GM12864 (cell line): ENCODE results near the gene AMIGO2.
"Not testable (repeated sequence)": the region's sequence is repeated elsewhere in the genome, so short reads cannot be mapped to it uniquely, and the experiment has no call there.

Experiments used
- DNase-seq: peaks from one replicate; pipeline ENCODE4 v3.0.0-alpha.2; 2011; ENCODE audit warnings: low read depth
- H3K4me3 ChIP-seq: 2 replicates; pipeline ENCODE4 v1.5.1; 2011; ENCODE audit warnings: mild to moderate bottlenecking, low read depth, low read length, control low read depth
- TF ChIP-seq, protein P1 (sequence below): IDR thresholded peaks from 2 replicates; pipeline ENCODE4 v1.5.1; 2011; ENCODE audit warnings: low read depth, mild to moderate bottlenecking, moderate library complexity, low read length, control low read depth, inconsistent platforms; ENCODE audit errors: missing control alignments

The AMIGO2 gene

DNA sequence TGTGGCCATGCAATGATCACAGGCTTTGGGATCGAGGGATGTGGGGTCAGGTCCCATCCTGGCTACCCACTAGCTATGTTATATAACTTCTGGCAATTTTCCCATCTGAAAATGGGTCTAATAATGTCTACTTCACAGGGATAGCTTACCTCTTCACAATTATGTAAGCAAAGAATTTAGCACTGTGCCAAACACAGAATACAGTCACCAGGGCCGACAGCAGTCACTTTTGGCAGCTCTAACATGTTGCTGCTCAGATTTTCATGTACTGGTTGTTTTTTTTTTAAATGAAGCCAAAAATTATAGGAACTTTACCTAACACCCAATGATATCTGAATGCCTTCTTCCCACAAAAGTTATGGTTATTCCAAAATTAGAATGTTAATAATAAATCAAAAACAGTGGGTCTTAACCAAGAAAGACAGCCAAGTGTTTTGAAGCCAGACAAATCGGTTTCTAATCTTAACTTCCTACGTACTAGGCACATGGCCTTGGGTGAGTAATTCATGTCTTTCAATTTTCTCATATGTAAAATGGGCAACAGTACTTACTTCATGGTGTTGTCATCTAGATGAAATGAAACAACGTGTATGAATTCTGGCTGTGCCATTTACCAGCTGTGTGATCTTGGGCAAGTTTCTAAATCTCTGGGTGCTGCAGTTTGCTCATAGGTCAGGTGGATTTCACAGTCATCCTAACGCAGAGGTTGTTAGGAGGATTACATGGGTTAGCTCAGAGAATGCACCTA is 13.3 kb downstream of the AMIGO2 start:
- DNase-seq, result no peak
- H3K4me3 ChIP-seq, result no peak overlapping the region

DNA sequence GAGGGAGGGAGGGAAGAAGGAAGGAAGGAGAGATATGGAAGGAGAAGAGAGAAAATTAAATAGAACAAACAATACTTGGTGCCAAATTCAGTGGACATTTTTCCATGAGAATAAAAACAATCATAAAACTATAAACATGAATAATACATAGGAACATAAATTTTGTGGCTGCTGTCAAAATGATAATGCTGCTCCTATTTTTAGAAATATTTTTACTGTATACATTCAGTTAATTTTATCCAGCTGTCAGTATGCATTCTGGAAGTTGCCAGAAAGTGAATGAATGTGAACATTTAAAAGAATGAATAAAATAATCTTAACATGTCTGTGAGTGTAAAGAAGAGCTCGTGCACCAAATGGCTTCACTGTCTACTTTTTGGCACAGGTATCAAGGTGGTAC is 14.2 kb downstream of the AMIGO2 start:
- TF ChIP-seq, protein P1, sequence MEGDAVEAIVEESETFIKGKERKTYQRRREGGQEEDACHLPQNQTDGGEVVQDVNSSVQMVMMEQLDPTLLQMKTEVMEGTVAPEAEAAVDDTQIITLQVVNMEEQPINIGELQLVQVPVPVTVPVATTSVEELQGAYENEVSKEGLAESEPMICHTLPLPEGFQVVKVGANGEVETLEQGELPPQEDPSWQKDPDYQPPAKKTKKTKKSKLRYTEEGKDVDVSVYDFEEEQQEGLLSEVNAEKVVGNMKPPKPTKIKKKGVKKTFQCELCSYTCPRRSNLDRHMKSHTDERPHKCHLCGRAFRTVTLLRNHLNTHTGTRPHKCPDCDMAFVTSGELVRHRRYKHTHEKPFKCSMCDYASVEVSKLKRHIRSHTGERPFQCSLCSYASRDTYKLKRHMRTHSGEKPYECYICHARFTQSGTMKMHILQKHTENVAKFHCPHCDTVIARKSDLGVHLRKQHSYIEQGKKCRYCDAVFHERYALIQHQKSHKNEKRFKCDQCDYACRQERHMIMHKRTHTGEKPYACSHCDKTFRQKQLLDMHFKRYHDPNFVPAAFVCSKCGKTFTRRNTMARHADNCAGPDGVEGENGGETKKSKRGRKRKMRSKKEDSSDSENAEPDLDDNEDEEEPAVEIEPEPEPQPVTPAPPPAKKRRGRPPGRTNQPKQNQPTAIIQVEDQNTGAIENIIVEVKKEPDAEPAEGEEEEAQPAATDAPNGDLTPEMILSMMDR, result no peak
- H3K4me3 ChIP-seq, result no peak overlapping the region
- DNase-seq, result no peak

More for the DNA sequence above, 13.3 kb downstream of the AMIGO2 start:
- TF ChIP-seq, protein P1, result no peak

DNA sequence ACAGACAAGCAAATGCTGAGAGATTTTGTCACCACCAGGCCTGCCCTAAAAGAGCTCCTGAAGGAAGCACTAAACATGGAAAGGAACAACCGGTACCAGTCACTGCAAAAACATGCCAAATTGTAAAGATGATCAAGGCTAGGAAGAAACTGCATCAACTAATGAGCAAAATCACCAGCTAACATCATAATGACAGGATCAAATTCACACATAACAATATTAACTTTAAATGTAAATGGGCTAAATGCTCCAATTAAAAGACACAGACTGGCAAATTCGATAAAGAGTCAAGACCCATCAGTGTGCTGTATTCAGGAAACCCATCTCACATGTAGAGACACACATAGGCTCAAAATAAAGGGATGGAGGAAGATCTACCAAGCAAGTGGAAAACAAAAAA is 21.1 kb downstream of the AMIGO2 start:
- not testable (repeated sequence) for DNase-seq, H3K4me3 ChIP-seq

DNA sequence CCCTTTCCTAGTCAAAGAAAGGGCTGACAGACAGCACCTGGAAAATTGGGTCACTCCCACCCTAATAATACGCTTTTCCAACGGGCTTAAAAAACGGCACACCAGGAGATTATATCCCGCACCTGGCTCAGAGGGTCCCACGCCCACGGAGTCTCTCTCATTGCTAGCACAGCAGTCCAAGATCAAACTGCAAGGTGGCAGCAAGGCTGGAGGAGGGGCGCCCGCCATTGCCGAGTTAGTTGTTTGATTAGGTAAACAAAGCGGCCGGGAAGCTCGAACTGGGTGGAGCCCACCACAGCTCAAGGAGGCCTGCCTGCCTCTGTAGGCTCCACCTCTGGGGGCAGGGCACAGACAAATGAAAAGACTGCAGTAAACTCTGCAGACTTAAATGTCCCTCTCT is 22.8 kb downstream of the AMIGO2 start:
- not testable (repeated sequence) for DNase-seq, H3K4me3 ChIP-seq

DNA sequence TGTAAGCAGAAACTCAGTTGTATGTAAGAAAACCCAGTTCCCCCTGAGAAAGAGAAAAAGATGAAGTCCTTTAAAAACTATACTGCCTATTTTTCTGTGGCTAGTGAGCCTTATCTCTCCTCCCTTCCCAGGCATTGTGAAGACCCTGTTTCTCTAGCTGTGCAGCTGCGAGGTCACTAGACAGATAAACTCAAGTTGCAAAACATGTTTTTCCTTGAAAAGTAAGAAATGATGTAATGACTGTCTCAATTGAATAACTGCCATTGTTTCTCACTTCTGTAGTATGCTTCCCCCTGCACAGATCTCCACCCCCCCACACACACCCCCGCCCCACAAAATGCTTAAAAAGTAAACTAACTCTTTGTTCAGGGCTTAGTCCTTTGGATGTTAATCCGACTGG is 23.9 kb downstream of the AMIGO2 start:
- H3K4me3 ChIP-seq, result not testable (repeated sequence)

DNA sequence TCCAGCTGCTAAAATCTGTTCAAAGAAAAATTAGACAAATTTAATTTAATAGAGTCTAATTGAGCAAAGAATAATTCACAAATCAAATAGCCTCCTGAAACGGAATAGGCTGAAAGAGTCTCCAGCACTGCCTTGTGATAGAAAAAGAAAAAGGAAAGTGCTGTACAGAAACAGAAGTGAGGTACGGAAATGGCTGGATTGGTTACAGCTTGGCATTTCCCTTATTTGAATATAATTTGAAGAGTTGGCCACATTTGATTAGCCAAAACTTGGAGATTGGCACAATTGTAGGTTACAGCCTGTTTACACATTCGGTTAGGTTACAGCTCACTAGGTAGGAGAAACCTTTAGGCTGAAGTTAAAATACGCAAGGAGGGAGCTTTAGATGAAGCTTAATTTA is 25.1 kb downstream of the AMIGO2 start:
- no peak for DNase-seq
- TF ChIP-seq, protein P1, result no peak

More for the DNA sequence above, 23.9 kb downstream of the AMIGO2 start:
- not testable (repeated sequence) for DNase-seq

DNA sequence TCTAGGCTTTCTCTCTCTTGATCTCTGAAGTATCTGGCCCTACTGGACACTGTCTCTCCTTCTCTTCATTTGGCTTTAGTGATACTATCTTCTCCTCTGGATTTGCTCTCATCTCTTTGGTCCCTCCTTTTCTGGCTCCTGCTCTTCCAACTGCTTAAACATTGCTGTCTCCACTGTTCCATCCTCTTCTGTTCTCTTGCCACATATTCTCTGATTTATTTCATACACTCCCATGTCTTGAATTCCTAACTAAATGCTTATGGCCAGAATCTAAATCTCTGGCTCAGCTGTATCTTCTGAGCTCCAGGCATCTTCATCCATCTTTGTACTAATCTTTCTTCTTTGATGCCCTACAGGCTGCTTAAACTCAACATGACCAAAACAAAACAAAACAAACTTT is 25.8 kb downstream of the AMIGO2 start:
- TF ChIP-seq, protein P1, result no peak
- no peak overlapping the region for H3K4me3 ChIP-seq
- DNase-seq, result no peak

More for the DNA sequence above, 25.1 kb downstream of the AMIGO2 start:
- H3K4me3 ChIP-seq, result no peak overlapping the region

DNA sequence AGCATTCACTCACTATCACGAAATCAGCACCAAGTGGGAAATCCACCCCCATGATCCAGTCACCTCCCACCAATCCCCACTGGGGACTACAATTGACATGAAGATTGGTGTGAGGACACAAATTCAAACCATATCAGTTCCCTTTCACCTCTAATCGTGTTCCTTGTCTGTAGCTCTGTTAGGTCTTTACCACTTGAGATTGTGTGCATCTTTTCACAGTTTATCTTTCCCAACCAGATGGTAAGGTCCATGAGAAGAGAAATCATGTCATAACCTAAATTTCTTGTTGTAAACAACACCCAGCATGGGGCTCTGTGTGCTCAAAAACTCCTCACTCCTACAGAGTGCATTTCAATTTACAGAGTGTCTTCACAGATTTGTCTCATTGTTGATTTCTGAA is 27.5 kb downstream of the AMIGO2 start:
- no peak for DNase-seq
- no peak overlapping the region for H3K4me3 ChIP-seq
- TF ChIP-seq, protein P1, result no peak

DNA sequence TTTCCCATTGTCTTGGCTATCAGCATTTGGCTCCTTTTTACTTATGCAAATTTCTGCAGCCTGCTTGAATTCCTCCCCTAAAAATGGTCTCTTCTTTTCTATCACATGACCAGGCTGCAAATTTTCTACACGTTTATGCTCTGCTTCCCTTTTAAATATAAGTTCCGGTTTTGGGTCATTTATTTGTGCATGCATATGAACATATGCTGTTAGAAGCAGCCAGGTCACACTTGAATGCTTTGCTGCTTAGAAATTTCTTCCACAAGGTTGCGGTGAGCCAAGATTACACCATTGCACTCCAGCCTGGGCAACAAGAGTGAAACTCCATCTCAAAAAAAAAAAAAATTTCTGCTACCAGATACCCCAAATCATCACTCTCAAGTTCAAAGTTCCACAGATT is 28.5 kb downstream of the AMIGO2 start:
- not testable (repeated sequence) for DNase-seq, H3K4me3 ChIP-seq
